ENCODE data around the gene ALPK1.

GRCh38 chr4:112329672-112330375 lies 32.7 kb downstream of the ALPK1 start:
- TF ChIP-seq POLR2A (IDR thresholded peaks at IDR 0.05) = no peak
- no peak for TF ChIP-seq CTCF (IDR thresholded peaks at IDR 0.05)
- TF ChIP-seq POLR2AphosphoS5 (IDR thresholded peaks at IDR 0.05) = no peak

Measured in sigmoid colon (tissue), 4 donors.